ENCODE data around the gene CPE. TPM values are rescaled to one million over a fixed set of nuclear protein-coding genes. Genes with fewer than 3 reads are reported as not detected.

CPE gene
- total and polyA plus RNA-seq, 2 of the 4 experiments (the other 2 are of a cell fraction): 3.6 to 13.5 TPM

- H4K8ac ChIP-seq (ENCODE audit: low read depth in 2 of 2, low read length in 2 of 2): no peak overlapping the region
- POLR2A ChIA-PET (ENCODE audit: unreplicated experiment): no interaction called here
- no peak overlapping the region for H2BK20ac ChIP-seq (ENCODE audit: low read depth, low read length)
- no peaks in the 10 kb centered on the region for H3K9me1 ChIP-seq (ENCODE audit: insufficient read depth, low read length)
- CTCF ChIA-PET: interaction anchor here (1.3 kb wide), 1 partner anchor 19 kb away, joined by 3 read pairs; no protein-coding TSS in a partner anchor
- no peaks in the 10 kb centered on the region for H3K4me1 ChIP-seq (ENCODE audit: control insufficient read depth, insufficient read depth, low read length)
- no peak overlapping the region for H3K9ac ChIP-seq (ENCODE audit: low read depth, low read length)
- no peak overlapping the region for H4K5ac ChIP-seq (ENCODE audit: low read depth, low read length)
- H3K4me2 ChIP-seq (ENCODE audit: low read depth, low read length): no peak overlapping the region
- WGBS, 2 experiments (ENCODE audit: extremely low coverage in 2 of 2, insufficient read length in 1 of 2): no CpG with 5 or more reads among the region's 2 CpGs
- in situ Hi-C loops (cut with MboI; ENCODE audit: low sequenced_read_pairs) (no loop called here), intact Hi-C loops (cut with micrococcal nuclease) (no loop called here), dilution Hi-C loops (cut with HindIII; ENCODE audit: low sequenced_read_pairs, unreplicated experiment) (no loop called here)
- H3K56ac ChIP-seq (ENCODE audit: extremely low read depth, insufficient read depth, low read length): no peak overlapping the region
- no peak overlapping the region for H4K91ac ChIP-seq (ENCODE audit: insufficient read depth, low read depth, low read length)
- no peak overlapping the region for H2AFZ ChIP-seq (replicated peaks; ENCODE audit: low read length, poor library complexity)
- no peak overlapping the region for H3K18ac ChIP-seq (ENCODE audit: low read depth, low read length)
- no TSS peak for BruUV-seq (replicated peaks)
- H2BK5ac ChIP-seq (ENCODE audit: low read depth, low read length, poor library complexity, severe bottlenecking): no peak overlapping the region
- no peak overlapping the region for H3K4me3 ChIP-seq (ENCODE audit: insufficient read depth, low read depth, low read length)
- no peak overlapping the region for H2BK120ac ChIP-seq (ENCODE audit: low read depth, low read length)
- DNase-seq (no peak), ATAC-seq (ENCODE audit: low read depth) (no peak)
- no peak for TF ChIP-seq RCOR1 (IDR thresholded peaks at IDR 0.05; ENCODE audit: insufficient replicate concordance, low read length)
- no peak for TF ChIP-seq RAD21 (IDR thresholded peaks at IDR 0.05; ENCODE audit: low read length)
- no peak overlapping the region for H3K23ac ChIP-seq (ENCODE audit: low read depth, low read length)
- H3K27ac ChIP-seq (ENCODE audit: insufficient read depth, low read length): no peak overlapping the region
- H3K14ac ChIP-seq (replicated peaks; ENCODE audit: low read depth, low read length): no peak overlapping the region
- H2AK9ac ChIP-seq (replicated peaks; ENCODE audit: low read depth, low read length, poor library complexity): no peak overlapping the region
- H2AK5ac ChIP-seq (ENCODE audit: low read depth, low read length): no peak overlapping the region
- no peak overlapping the region for H2BK15ac ChIP-seq (ENCODE audit: low read depth, low read length)
- H3K79me1 ChIP-seq (ENCODE audit: low read depth in 1 of 2, low read length in 2 of 2): no peaks in the 10 kb centered on the region
- H4K20me1 ChIP-seq (ENCODE audit: insufficient read depth, low read length): no peaks in the 10 kb centered on the region
- no peaks in the 10 kb centered on the region; the same call in 1 of the 2 replicates for H3K27me3 ChIP-seq (ENCODE audit: control insufficient read depth, insufficient read depth, low read length)
- no peak overlapping the region for H3K4ac ChIP-seq (ENCODE audit: low read depth, low read length)
- H3K9me3 ChIP-seq (ENCODE audit: control insufficient read depth, insufficient read depth, low read length): no peaks in the 10 kb centered on the region
- H3K36me3 ChIP-seq (ENCODE audit: control insufficient read depth, insufficient read depth, low read length): no peaks in the 10 kb centered on the region
Observed at GRCh38 chr4:165403048-165403447, 24.2 kb downstream of the CPE start.
